ENCODE data around the gene USB1.

USB1 gene

DNA sequence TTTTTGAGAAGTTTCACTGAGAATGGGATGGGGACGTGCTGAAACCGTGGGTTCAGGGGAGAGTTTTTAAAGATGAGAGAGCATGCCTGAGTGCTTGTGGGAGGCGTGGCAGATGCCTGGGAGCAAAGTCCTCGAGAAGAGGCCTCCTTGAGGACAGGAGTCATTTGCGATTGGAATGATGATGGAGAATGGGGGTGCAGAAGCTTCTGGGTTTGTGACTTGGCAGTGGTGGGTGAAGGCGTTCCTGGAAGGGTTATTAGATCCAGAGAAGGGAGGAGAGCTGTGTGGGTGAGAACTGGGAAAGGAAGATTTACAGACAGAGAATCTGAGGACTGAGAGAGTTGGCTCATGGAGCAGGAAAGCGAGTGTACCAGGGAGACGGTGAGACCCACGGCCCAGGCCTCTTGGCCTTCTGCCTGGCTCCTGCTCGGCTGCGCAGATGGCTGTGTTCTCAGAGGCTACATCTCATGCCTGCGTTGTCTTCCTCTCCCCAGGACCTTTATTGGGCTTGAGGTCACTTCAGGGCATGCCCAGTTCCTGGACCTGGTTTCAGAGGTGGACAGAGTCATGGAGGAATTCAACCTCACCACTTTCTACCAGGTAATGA lies 15.7 kb downstream of the USB1 start:
- no peak for DNase-seq

DNA sequence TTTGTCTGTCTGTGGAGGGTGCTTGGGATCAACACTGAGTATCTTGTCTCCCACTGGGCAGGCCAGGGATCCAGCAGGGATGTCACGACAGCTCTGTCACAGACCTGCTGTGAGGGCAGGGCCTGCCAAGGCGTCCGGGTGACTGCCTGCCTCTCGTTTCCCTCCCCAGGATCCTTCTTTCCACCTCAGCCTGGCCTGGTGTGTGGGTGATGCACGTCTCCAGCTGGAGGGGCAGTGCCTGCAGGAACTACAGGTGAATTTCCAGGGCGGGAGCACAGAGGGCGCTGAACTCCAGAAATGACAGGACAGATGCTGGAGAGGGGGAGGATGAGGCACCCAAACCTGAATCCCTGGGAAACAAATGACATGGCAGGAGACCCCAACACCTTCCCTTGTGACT lies 17.6 kb downstream of the USB1 start:
- DNase-seq = no peak

- DNase-seq = no peak
Measured at GRCh38 chr16:58019866-58020538, 18.8 kb downstream of the USB1 start.

GRCh38 chr16:58020628-58021521 lies 19.7 kb downstream of the USB1 start:
- DNase-seq = peak in 33 of 51 donors; percentile 8 to 76 (median 52)

GRCh38 chr16:58021661-58022551 lies 20.7 kb downstream of the USB1 start:
- no peak for DNase-seq

- peak in 36 of 51 donors; percentile 10 to 74 (median 56) for DNase-seq
Measured at GRCh38 chr16:58022601-58023371, 21.6 kb downstream of the USB1 start.

- no peak for DNase-seq
Measured at GRCh38 chr16:58024486-58025350, 23.5 kb downstream of the USB1 start.

GRCh38 chr16:58025351-58026138 lies 24.3 kb downstream of the USB1 start, which contains the start of gene MMP15:
TSS of gene MMP15 (plus strand) at chr16:58025754. CDS start at chr16:58026351, 597 bp downstream.
- peak in 30 of 51 donors; percentile 19 to 73 (median 48) for DNase-seq

DNA sequence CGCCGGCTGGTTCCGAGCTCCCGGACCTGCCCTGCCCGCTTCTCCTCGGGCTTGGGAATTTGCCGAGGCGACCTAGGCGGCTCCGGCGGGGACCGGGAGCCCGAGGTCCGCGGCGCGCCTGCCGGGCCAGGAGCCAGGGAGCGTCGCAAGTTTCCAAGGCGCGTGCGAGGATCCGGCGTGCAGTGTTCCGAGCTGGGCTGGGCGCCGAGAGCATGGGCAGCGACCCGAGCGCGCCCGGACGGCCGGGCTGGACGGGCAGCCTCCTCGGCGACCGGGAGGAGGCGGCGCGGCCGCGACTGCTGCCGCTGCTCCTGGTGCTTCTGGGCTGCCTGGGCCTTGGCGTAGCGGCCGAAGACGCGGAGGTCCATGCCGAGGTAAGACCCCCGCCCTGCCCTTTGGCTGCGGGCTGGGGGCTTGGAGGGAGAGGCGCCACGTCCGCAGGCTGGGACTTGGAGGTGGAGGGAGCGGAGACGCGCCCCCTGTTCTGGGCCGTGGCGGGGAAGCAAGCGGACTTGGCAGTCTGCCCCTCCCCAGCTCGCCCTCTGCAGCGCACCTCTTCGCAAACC lies 25.0 kb downstream of the USB1 start:
- peak in 27 of 51 donors; percentile 27 to 73 (median 46) for DNase-seq

- peak in 1 of 51 donors; percentile 31 for DNase-seq
Measured at GRCh38 chr16:58026705-58027160, 25.5 kb downstream of the USB1 start.

GRCh38 chr16:58027161-58027915 lies 26.1 kb downstream of the USB1 start:
- no peak for DNase-seq

- DNase-seq = no peak
Measured at GRCh38 chr16:58027916-58028455, 26.8 kb downstream of the USB1 start.

- DNase-seq = no peak
Measured at GRCh38 chr16:58028541-58029070, 27.4 kb downstream of the USB1 start.

- DNase-seq = no peak
Measured at GRCh38 chr16:58029410-58029809, 28.2 kb downstream of the USB1 start.

DNA sequence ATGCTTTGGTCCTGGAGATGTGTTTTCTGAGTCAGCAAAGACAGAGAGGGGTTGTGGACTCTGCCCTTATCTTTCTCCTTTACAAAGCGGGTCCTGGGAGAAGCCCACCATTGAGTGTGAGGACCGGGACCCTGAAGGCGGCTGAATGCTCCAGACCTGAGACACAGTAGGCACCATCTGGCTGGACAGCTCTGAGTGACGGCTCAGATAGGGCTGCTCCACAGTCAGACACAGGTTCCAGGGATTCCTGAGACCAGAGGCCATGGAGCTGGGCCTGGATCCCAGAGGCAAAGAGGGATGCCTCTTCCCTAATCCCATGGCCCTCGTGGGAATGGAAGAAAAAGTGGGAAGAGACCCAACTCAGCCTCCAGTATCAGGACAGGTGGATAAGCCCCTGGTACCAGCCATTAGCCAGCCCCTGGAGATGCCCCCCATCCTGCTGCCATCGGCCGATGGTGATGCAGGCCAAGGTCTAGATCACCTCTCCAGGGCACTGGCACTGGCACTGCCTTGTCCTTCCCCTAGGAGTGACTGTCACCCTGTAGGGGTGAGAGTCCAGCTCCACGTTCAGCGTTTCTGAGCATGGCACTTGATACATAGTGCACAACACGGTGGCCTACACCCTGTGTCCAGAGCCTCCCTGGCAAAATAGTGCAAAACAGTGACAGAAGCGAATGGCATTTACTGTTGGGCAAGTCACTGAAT lies 29.1 kb downstream of the USB1 start:
- DNase-seq = no peak
